GM21825 (cell line): ENCODE data around the gene OSBPL6.
"Not testable (repeated sequence)": the region's sequence is repeated elsewhere in the genome, so short reads cannot be mapped to it uniquely, and the experiment has no call there.

Source experiments
- ATAC-seq: cut with Tn5 transposase; IDR thresholded peaks from one replicate; pipeline ENCODE4 v1.9.1; 2021; ENCODE audit warnings: mild to moderate bottlenecking, moderate library complexity; ENCODE audit not compliant: unreplicated experiment

OSBPL6 gene

GRCh38 chr2:178296394-178297090, 102.2 kb downstream of the OSBPL6 start:
- no peak for ATAC-seq

- ATAC-seq: no peak
Measured at GRCh38 chr2:178297091-178297411, 102.7 kb downstream of the OSBPL6 start.

- ATAC-seq: no peak
Measured at GRCh38 chr2:178298785-178299212, 104.5 kb downstream of the OSBPL6 start.

DNA sequence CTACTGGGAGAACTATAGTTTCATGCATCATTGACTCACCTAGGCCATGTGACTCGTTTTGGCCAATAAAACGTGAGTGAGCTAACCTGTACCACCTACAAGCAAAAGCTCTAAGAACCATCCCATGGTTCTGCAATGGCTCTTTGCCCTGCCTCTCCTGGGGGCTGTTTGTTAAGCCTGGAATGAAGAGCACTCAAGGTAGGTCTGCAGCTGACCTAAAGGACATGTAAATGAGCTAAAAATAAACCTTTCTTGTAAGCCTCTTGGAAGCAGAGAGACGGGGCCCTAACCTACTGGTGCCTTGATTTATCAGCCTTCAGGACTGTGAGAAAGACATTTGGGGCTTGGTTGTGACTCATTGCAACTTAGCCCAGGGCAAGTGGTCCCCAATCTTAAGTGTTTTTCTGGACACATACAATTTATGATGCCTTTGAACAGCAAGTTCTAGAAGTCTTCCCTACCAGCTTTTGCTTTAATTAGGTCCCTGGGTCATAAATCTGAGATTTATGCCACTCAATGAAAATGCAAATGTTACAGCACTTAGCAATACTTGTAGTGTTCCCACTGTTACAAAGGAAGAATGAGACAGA, 107.4 kb downstream of the OSBPL6 start:
- ATAC-seq: no peak

- no peak for ATAC-seq
Measured at GRCh38 chr2:178304333-178304732, 110.0 kb downstream of the OSBPL6 start.

- ATAC-seq: peak; percentile 95
Measured at GRCh38 chr2:178306352-178307073, 112.2 kb downstream of the OSBPL6 start.

DNA sequence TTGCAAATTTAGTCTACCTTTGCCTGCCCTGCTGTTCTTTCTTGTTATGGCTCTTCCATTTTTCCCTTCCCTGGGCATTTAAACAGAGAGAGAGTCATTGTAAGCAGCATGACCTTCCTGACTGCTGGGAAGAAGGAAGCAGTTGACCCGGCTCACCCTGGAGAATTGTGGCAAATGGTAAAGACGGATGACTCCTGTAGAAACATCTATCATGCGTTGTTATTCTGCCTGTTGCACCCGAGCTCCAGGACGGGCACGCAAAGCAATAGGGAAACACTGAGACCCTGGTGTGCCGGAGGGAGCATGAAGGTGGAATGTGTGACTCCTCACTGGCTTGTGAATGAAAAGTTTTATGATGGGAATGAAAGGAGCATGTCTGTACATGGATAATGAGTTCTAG, 113.3 kb downstream of the OSBPL6 start:
- no peak for ATAC-seq

- ATAC-seq: no peak
Measured at GRCh38 chr2:178309541-178309940, 115.2 kb downstream of the OSBPL6 start.

DNA sequence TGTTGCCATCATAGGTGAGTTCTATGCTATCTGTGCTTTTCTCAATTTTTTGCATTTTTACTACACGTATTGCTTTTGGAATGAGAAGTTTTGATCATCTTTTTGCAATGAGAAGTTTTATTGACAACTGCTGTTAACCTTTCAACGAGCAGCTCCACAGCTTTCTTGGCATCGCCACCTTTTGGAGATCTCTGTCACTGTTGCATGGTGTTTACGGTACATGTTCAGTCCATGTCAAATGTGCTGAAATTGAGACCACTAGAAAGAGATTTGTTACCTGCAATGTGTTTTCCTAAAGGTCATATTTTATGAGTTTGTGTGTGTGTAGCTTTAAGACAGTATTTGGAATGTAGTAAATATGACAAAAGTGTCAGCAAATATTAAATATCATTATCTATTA, 120.8 kb downstream of the OSBPL6 start:
- no peak for ATAC-seq

GRCh38 chr2:178315488-178315948, 121.2 kb downstream of the OSBPL6 start:
- no peak for ATAC-seq

DNA sequence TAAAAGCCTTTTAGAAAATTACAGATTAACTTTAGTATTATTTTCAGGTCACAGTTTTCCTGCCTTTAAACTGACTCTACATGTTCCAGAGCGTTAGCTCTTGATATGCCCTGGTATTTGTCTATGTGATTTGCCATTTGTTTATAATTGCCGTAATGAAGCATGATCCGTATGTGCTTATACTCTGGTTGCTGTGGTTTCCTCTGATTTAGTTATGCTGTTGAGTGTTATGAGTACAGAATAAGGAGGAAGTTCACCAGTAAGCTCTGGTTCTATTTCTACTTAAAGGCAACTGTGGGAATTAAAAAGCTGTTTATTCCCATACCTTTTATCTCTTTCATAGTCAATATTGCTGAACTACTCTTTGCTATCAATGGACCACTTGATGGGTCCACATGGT, 123.5 kb downstream of the OSBPL6 start:
- no peak for ATAC-seq

GRCh38 chr2:178320011-178320585, 125.8 kb downstream of the OSBPL6 start:
- ATAC-seq: no peak

GRCh38 chr2:178322068-178322467, 127.8 kb downstream of the OSBPL6 start:
- ATAC-seq: no peak

DNA sequence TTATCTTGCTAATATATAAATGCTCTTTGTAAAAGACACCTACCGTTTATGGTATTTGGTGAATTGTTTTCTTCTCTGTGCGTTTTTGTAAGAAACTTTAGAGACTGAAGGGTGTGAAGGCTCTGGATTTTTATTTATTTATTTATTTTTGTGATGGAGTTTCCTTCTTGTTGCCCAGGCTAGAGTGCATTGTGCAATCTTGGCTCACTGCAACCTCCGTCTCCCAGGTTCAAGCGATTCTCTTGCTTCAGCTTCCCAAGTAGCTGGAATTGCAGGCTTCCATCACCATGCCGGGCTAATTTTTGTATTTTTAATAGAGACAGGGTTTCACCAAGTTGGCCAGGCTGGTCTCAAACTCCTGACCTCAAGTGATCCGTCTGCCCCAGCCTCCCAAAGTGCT, 129.0 kb downstream of the OSBPL6 start:
- ATAC-seq: not testable (repeated sequence)

- ATAC-seq: no peak
Measured at GRCh38 chr2:178324077-178324476, 129.8 kb downstream of the OSBPL6 start.

DNA sequence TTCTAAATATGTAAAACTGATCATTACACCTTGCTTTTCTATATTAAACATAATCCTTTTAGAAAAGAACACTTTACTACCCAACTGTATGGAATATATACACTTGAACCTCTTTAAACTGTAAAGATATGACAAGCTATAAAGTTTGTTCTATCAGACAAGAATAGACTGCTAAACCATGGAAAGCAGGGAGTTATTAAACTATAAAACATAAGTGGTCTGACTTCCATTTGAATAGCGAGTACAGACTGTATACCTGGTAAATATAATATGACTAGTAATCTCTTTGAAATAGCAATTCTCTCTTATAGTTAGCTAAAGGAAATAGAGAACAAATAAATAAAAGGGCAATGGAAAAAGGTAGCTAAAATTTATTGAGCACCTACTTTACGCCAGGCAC, 131.0 kb downstream of the OSBPL6 start:
- no peak for ATAC-seq

GRCh38 chr2:178327516-178327915, 133.2 kb downstream of the OSBPL6 start:
- no peak for ATAC-seq

- ATAC-seq: no peak
Measured at GRCh38 chr2:178328037-178328436, 133.7 kb downstream of the OSBPL6 start.

GRCh38 chr2:178330175-178331017, 136.1 kb downstream of the OSBPL6 start:
- no peak for ATAC-seq

- ATAC-seq: no peak
Measured at GRCh38 chr2:178331474-178332432, 137.4 kb downstream of the OSBPL6 start.
